Raji (cell line): ENCODE data around the gene UBE2L3.

Experiments used
- POLR2A ChIP-seq: IDR thresholded peaks from 2 replicates; pipeline ENCODE4 v1.6.1; 2011; ENCODE audit warnings: low read depth, low read length, control low read depth; ENCODE audit not compliant: insufficient read depth

UBE2L3 gene

GRCh38 chr22:21628386-21629254, 61.1 kb downstream of the UBE2L3 start:
- TF ChIP-seq POLR2A: no peak

GRCh38 chr22:21629255-21630149, 62.0 kb downstream of the UBE2L3 start, which contains the start of gene YDJC:
TSS of gene YDJC (minus strand) at chr22:21630022. CDS start at chr22:21630014, 8 bp downstream.
- peak; percentile 81 for TF ChIP-seq POLR2A

GRCh38 chr22:21631025-21631424, 63.5 kb downstream of the UBE2L3 start:
- no peak for TF ChIP-seq POLR2A

GRCh38 chr22:21632237-21632895, 64.9 kb downstream of the UBE2L3 start, which contains the start of gene CCDC116:
TSS of gene CCDC116 (plus strand) at chr22:21632760. CDS start at chr22:21633182, 422 bp downstream.
- TF ChIP-seq POLR2A: no peak

- no peak for TF ChIP-seq POLR2A
Measured at GRCh38 chr22:21632931-21633330, 65.4 kb downstream of the UBE2L3 start.

GRCh38 chr22:21633481-21633880, 66.0 kb downstream of the UBE2L3 start:
- no peak for TF ChIP-seq POLR2A

GRCh38 chr22:21634081-21634480, 66.6 kb downstream of the UBE2L3 start:
- TF ChIP-seq POLR2A: no peak

GRCh38 chr22:21634844-21635243, 67.3 kb downstream of the UBE2L3 start:
- no peak for TF ChIP-seq POLR2A

GRCh38 chr22:21635771-21636510, 68.4 kb downstream of the UBE2L3 start:
- TF ChIP-seq POLR2A: no peak

- no peak for TF ChIP-seq POLR2A
Measured at GRCh38 chr22:21636629-21637218, 69.2 kb downstream of the UBE2L3 start.

GRCh38 chr22:21639359-21639758, 71.8 kb downstream of the UBE2L3 start:
- no peak for TF ChIP-seq POLR2A

GRCh38 chr22:21640810-21641209, 73.3 kb downstream of the UBE2L3 start:
- TF ChIP-seq POLR2A: no peak

GRCh38 chr22:21641417-21641788, 73.9 kb downstream of the UBE2L3 start:
- no peak for TF ChIP-seq POLR2A
